T1000 (cell line): Measurements from ENCODE around the gene SUN2.

Experiments
- DNase-seq: peaks from one replicate; lab custom pipeline; 2025; ENCODE audit warnings: mixed read lengths; lab: John Stamatoyannopoulos, UW

The SUN2 gene

GRCh38 chr22:38716271-38716670 is 39.5 kb downstream of the SUN2 start:
- no peak for DNase-seq

- no peak for DNase-seq
Measured at GRCh38 chr22:38715852-38716251, 39.9 kb downstream of the SUN2 start.

GRCh38 chr22:38715176-38715764 is 40.5 kb downstream of the SUN2 start:
- DNase-seq = no peak

GRCh38 chr22:38713921-38714320 is 41.9 kb downstream of the SUN2 start:
- DNase-seq = no peak

DNA sequence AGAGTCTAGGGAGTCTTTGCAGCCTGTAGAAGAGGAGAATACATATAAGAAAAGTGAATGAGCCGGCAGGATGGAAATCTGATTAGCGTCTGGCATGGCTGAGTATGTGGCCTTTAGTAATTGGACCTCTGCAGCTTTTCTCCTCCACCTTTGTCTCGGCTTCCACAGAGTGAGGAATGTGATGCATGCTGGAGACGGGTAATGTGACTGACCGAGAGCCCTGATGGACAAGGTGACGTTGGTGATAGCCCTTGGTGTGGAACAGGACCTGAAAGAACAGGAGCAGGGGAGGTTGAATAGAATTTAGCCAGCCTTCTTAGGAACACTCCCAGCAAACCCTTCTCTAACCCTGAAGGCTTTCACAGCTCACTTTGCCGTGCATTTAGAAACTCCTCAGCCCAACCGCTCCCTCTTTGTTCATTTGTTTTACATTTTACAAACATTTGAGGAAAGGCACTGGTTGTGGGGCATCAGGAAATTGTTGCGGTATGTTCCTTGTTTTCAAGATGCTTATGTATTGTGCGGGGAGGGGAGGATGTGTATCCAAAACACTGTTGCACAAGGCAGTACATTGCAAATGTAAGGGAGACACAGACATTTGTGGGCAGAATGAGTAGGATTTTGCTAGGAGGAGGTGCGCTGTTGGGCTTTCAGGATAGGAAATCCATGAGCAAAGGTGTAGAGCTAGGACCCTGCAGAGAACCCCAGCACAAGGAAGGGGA is 43.2 kb downstream of the SUN2 start:
- DNase-seq = no peak

- DNase-seq = no peak
Measured at GRCh38 chr22:38710866-38711265, 44.9 kb downstream of the SUN2 start.

DNA sequence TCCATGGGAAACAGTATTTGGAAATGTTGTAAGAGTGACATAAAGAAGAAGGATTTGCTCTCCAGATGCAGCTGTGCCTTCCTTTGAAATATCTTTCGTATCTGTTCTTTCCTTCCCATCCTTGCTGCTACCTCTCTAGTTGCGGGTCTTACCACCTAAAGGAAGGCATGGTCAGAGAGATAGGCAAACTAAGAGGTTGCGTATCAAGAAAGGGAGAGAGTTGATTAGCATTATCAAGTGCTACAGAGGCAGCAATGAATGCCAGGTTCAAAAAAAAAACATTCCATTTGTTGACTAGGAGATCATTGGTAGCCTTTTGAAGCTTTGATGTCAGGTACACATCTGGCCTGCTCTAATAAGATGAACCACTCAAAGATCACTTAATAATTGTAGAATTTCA is 45.4 kb downstream of the SUN2 start:
- no peak for DNase-seq

DNA sequence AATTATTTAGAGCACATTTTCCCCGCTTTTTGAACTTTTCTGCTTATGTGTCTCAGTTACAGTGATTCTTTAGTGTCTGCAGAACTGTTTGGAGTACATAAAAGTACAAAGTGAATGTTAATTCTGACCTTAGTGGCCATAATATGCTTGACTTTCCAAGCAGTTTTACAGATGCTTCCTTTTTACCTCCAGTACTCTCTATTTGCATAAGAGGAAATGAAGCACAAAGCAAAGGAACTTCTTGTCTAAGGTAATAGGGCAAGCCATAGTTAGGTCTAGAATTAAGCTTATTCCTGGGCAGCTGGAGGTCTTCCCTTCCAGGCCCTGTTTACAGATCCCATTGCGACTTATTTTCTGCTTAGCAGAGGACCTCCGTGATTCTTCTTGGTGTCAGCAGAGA is 46.5 kb downstream of the SUN2 start:
- no peak for DNase-seq

DNA sequence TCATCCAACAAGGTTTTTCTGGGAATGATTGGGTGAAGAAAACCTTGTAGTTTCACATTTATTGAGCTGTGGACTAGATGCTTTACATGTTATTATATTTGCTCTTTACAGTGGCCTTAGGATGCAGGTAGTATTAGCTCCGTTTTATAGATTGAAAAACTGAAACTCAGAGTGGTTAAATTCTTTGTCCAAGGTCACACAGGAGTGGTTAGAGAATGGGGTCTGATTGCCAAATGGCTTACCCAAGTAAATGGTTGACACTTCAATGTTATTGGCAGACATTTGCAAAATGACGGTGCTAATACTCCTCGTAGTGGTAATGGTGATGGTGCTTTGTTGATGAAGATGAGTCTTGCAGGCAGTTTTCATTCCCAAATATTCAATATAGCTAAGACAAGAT is 47.8 kb downstream of the SUN2 start:
- DNase-seq = no peak

DNA sequence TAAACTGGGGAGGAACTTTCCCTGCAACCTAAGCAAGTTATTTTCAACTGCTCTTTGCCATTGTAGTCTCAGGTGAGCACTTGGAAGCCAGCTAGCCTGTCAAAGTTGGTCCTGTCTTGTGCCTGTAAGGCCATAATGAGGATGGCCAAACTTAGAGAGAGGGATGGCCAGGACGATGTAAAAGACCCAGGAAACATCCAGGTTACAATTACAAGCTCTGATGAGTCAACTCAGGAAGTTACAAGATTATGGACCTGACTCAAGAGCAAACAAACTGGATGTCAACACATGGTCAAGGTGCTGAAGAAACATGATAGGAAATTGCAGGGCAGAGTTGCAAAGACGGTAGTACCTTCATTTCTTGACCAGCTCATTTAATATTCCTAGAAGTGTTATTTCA is 48.5 kb downstream of the SUN2 start:
- no peak for DNase-seq

GRCh38 chr22:38706901-38707195 is 49.0 kb downstream of the SUN2 start:
- DNase-seq = no peak

- DNase-seq = no peak
Measured at GRCh38 chr22:38706101-38706900, 49.5 kb downstream of the SUN2 start.

DNA sequence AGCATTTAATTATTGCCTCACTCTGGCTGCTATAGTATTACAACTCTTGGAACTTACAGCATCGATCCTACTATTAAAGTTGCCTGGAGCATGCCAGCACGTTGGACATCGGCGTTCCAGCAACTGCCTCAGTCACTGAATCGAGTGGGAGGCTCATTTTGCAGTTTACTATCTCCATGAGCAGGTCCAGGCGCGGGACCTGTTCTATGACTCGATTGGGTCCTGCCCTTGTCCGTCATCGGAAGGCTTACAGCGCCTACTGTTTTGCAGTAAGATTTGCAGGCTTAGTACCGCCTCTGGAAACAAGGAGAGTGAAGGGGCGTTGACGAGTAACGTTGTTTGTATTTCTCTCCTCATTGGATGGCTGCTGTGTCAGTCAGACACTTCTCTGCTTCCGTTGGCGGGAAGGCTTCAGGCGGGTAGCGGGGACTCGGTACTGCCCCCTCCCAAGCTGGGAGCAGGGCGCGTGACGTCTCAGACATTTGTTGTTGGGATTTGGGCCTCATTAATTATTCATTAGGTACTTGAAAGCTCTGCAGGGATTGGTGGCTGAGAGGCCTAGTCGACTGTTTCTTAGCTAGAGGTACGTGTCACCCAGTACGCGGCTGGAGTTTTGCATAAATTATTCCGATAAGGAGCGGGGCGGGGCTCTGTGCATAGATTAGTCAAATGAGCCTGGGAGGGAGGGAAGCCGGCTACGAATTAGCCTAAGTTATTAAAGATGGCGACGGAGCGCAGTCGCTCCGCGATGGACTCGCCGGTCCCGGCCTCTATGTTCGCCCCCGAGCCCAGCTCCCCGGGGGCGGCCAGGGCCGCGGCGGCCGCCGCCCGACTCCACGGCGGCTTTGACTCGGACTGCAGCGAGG is 50.3 kb downstream of the SUN2 start, which contains the start of gene GTPBP1:
Gene GTPBP1, plus strand, starts transcription at position 710 of the 866 bp plus-strand sequence. Its CDS starts 12 bp downstream, at position 722.
- DNase-seq = peak; percentile 98

DNA sequence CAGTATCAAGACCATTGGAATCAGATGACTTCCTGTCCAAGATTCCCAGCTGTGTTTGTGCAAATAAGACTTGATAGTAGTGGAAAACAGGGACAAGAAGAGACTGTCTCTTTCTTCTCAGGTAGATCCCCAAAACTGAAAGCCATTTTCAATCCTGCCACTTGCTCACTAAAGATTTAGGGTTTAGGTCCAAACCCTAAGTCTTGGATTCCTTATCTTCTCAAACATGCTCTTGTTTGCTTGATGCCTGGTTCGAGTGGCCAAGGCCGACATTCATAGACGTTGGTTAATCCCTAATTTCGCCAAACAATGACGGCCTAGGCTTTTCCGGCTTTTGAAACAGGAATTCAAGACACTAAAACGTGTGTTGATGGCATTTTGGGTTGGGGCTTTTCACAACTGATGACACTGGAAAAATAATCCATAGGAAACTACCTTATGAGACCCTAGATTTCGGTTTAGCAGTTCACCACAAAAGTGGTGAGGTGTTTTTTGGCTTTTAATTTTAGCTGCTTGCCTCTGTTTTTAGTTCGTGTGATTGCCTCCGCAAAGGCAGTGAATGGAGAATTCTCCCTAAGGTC is 51.1 kb downstream of the SUN2 start:
- DNase-seq = no peak

GRCh38 chr22:38700789-38701628 is 54.8 kb downstream of the SUN2 start, which contains the start of gene JOSD1:
Gene JOSD1, minus strand, starts transcription at chr22:38700943. Its CDS starts 956 bp downstream, at chr22:38699987.
- DNase-seq = peak; percentile 82

DNA sequence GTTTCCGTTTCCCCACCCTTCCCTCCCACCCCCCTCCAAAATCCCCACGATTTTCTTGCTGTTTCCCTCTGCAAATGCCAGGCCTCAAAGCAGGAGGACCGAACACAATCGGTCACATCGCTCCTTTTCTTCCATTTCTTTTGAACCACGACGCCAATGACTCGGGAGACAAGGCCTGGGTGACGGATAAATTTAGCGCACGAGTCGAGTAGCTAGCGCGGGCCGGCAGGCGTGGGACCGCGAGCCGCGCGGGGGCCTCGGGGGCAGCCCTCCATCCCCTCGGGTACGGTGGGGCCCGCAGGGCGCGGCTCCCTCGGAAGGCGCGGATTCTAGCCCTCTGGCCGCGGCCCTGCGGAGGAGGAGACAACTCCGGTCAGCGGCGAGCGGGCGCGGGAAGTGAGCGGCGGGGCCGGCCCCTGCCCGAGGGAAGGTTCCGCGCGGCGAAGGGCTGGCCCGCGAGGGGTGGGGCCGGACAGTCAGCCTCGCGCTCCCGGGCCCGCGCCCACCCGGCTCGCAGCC is 55.5 kb downstream of the SUN2 start:
- DNase-seq = no peak

DNA sequence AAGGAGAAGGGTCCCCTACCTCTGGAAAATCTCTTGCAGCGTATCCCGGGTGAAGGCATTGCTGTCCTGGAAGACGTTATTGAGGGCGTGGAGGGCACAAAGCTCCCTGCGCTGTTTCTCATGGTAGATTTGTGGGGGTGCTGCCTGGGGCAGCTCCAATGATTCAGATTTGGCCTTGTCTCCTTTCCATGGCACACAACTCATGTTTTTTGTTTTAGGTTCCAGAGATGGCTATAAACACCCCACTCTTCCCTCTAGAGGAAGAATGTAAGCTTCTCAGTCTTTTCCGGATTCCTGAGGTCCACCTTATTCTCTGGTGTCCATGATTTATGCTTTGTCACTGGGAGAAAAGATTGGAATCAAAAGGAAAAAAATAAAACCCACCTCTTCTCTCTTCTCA is 56.0 kb downstream of the SUN2 start:
- no peak for DNase-seq

GRCh38 chr22:38699143-38699542 is 56.7 kb downstream of the SUN2 start:
- DNase-seq = no peak

DNA sequence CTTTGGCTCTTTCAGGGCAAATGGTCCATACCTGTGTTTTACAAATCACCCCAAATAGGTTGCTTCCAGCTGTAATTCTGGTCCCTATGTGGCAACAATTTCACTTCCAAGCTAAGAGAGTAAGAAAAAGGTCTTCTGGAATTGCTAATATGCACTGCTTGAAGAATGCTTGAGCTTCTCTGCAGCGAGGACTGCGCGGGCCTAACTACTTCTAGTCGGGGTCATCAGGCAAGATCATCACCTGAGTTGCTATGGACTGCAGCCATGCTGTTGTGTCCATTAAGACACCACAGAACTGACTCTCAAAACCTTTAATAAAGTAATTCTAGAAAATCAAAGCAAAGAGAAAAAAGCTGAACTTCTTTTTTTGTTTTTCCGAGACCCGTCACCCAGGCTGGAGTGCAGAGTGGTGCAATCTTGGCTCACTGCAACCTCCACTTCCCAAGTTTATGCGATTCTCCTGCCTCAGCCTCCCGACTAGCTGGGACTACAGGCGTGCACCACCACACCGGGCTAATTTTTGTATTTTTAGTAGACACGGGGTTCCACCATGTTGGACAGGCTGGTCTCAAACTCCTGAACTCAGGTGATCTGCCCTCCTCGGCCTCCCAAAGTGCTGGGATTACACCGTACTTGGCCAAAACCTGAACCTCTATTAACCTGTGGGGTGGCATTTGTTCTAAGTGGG is 57.2 kb downstream of the SUN2 start:
- no peak for DNase-seq
